ENCODE data around the gene ZNF143.

The ZNF143 gene

DNA sequence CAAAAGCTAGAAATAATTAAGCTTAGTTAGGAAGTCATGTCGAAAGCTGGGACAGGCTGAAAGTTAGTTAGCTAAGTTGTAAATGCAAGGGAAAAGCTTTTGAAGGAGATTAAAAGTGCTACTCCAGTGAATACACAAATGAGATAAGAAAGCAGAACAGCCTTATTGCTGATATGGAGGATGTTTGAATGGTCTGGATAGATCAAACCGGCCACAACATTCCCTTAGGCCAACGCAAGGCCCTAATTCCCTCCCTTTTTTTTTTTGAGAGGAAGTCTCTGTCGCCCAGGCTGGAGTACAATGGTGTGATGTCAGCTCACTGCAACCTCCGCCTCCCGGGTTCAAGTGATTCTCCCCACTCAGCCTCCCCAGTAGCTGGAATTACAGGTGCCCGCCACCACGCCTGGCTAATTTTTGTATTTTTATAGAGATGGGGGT is 89.4 kb downstream of the ZNF143 start:
- DNase-seq = no peak

GRCh38 chr11:9561279-9561982 is 100.6 kb downstream of the ZNF143 start:
- no peak for DNase-seq

DNA sequence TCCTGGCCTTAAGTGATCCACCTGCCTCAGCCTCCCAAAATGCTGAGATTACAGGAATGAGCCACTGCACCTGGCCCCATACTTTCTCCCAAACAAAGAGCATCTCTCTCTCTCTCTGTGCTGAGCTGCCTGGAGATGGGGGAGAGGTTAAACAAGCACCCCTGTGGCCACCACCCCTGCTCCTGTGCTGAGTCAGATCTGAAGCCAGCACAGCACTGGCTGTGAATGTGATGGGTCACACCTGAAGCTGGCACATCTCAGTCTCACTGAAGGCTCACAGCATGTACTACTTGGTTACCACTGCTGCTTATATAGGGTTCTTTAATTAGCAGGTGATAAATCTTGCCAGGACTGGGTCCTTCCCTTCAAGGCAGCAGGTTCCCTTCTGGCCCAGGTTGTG is 101.9 kb downstream of the ZNF143 start:
- DNase-seq = no peak

DNA sequence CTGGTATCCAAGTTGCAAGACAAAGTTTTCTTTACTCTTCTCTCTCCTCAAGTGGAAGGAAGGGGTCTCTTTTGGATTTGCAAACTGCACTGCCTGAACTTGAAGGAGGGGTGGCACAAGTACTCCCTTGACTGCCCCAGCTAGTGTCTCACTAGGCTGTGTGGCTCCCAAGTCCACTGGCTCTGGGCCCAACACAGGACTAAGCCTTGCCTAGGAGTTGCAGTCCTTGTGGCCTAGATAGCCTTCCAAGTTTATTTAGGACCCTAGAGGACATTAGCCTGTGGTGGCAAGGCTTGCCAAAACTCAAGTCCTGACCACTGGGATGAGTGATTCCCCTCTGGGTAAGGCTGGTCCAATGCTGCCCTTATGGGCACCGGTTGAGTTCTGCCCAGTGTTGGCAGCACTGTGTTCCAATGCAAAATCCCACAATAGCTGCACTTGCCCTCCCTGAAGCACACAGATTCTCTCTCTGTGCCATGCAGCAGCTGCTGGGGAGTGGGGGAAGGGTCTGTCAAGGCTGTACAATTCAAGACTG is 102.5 kb downstream of the ZNF143 start:
- no peak for DNase-seq

- DNase-seq = peak; percentile 25 to 31
Measured at GRCh38 chr11:9565822-9566560, 105.2 kb downstream of the ZNF143 start.

DNA sequence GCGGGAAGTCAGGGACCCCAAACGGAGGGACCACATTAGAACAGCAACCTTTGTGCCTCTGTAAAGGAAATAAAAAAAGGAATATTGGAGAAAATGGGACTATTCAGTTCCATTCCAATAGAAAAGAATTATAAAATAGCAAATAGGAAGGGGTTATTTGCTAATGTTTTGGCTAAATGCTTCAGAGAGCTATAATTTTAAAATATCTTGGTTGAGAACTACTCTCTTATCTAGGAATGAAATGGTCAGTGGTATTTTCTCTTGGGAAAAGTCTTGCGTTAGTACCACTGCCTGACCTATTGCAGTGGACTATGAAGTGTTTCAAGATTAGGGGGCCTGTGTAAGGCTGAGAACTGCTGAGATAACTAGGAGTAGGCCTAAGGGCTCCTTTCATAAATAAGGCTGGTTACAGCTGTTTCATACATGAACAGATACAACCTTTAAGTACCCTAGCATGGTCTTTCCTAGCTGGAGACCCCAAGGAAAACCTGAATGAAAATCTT is 105.8 kb downstream of the ZNF143 start:
- no peak for DNase-seq

DNA sequence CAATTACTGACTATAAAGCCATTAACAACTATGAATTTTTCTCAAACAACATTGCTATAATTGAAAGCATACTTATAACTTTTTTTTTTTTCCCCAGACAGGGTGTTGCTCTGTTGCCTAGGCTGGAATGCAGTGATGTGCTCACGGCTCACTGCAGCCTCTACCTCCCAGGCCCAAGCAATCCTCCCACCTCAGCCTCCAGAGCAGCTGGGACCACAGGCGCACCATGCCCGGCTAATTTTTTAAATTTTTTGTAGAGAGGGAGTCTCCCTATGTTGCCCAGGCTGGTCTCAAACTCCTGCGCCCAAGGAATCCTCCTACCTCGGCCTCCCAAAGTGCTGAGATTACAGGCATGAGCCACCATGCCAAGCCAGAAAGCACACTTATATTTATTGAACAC is 106.6 kb downstream of the ZNF143 start:
- no peak for DNase-seq

GRCh38 chr11:9568161-9568853 is 107.5 kb downstream of the ZNF143 start:
- no peak for DNase-seq

DNA sequence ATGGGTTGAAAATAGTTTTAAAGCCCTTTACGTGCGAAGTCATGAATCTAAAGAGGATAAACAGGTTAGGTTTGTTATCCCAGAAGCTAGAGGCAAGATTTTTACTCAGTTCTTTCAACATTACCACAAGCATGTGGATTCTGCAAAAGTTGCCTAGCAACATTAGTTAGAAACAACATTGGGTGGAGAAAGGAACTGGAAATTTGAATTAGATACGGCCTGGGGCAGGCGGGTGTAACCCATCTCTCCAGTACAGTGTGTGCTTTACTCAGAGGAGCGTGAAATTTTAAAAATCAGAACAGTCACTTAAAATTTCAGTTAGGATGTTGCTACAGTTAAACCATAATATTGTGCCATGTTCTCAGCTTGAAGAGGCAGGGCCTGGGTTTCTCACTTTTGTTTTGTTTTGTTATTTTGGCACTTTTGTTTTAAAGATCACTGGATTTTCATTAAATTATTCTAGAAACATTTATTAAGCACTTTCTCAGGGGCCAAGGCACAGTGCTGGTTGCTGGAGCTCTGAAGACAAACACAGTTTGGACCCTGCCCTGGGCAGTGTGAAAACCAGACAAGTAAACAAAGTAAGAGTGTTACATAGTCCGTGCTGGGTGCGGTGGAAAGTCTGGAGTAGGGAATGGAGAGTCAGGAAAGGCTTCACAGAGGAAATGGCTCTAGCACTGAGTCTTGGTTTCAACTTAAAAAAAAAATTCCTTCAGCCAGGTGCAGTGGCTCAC is 108.2 kb downstream of the ZNF143 start:
- no peak for DNase-seq

DNA sequence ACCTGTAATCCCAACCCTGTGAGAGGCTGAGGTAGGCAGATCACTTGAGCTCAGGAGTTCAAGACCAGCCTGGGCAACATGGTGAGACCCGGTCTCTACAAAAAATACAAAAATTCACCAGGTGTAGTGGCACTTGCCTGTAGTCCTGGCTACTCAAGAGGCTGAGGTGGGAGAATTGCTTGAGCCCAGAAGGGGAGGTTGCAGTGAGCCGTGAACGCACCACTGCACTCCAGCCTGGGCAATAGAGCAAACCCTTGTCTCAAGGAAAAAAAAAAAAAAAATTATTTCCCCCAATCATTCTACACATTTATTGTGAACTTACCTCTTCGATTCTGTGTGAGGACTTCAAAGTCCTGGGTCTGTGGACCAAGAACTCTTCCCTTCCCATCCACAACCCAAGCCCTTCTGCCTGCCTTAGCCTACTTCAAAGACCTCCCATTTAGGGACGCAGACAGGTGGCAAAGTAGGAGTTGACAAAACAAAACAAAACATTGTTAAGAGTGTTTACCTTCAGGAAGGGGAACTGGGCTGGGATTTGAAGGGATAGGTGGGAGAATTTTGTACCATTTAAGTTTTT is 108.9 kb downstream of the ZNF143 start:
- DNase-seq = no peak

DNA sequence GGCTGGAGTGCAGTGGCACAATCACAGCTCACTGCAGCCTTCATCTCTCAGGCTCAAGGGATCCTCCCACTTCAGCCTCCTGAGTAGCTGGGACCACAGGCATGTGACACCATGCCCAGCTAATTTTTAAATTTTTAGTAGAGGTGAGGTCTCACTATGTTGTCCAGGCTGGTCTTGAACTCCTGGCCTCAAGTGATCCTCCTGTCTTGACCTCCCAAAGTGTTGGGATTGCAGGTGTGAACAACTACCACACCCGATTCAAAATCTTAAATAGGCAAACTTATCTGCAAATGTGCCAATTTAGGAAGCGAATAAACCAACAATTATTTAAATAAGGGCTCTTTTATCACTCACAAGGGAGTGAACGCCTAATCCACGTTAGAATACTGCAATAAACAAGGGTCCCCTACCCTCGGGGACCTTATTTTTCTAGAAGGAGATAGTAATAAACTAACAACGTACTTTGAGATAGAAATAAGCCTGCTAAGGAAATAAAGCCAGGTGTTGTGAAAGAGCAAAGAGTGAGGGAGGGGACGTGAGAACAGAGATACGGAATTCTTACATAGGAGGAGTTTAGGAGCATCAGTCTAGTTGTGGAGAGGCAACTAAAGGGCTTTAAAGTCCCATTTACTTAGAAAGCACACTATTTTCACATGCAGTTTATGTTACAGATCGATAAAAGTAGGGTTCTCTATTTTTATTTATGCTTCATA is 109.7 kb downstream of the ZNF143 start:
- no peak for DNase-seq

GRCh38 chr11:9571071-9571762 is 110.4 kb downstream of the ZNF143 start:
- DNase-seq = no peak

DNA sequence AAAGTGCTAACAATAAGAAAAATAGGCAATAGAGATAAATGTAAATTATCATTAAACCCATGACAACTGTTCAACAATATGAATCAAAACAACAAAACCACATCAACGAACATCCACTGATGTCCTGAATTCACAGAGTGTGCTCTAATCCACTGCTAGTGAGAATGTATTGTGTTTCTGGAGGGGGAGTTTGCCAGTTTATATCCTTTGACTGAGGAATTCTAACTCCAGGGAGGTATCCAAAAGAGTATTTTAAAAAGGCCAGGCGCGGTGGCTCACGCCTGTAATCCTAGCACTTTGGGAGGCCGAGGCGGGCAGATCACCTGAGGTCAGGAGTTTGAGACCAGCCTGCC is 110.9 kb downstream of the ZNF143 start:
- no peak for DNase-seq

- DNase-seq = peak; percentile 94
Measured at GRCh38 chr11:9573052-9573774, 112.4 kb downstream of the ZNF143 start, which contains the start of gene WEE1. Gene WEE1, plus strand, starts transcription at chr11:9573670. Its CDS starts 264 bp downstream, at chr11:9573934.

- peak; percentile 10 to 24 for DNase-seq
Measured at GRCh38 chr11:9573775-9574621, 113.2 kb downstream of the ZNF143 start.

DNA sequence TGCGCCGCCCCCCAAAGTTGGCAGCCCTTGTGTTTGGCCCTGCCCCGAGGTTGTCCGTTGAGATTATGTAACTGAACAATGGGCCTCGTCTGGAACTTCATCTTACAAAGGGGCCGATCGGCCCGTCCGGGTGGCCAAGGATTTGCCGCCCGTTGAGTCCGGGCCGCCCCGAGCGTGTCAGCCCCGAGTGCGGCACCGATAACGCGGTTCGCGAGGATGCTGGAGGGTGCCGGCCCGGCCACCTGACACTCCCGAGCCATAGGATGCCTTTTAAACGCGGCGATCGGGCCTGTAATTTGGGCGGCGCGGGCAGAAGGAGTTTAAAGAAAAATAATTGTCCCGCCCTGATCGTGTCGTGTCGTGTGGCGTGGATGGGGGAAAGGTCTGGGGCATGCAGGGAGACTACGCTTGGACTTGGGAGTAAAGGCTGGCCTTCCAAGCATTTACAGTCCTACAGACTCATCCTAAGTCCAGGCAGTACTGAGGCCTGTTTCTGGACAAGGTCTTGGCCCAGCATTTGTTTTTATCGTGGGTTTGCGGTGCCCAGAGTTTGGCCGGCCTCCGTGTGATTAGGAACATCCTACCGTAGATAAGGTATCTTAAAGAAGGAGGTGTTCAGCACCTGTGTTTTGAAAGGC is 113.9 kb downstream of the ZNF143 start:
- DNase-seq = peak in 1 of 2 experiments; percentile 5

GRCh38 chr11:9575260-9576240 is 114.7 kb downstream of the ZNF143 start:
- DNase-seq = no peak

Measured in activated CD4-positive, alpha-beta T cell treated with anti-CD3 and anti-CD28 coated beads, Interleukin-2, amount 50 U/mL, for 4 hours (primary cell).